Common myeloid progenitor, CD34-positive (primary cell): Measurements from ENCODE around the gene OR2T4.

ENCODE experiments used
- CTCF ChIA-PET: fragments of 350-600 bp; sonication (Branson Sonifier 250); formaldehyde crosslinking; loops from one replicate; lab custom pipeline; 2021; ENCODE audit warnings: antibody characterized with exemption; lab: Charles Lee
- POLR2A ChIA-PET: fragments of 350-600 bp; sonication (Branson Sonifier 250); formaldehyde crosslinking; loops from one replicate; lab custom pipeline; 2021; ENCODE audit warnings: antibody characterized with exemption; lab: Charles Lee
- DNase-seq, 3 donors: peaks; one replicate each; pipeline versions ENCODE4 v3.0.0 to v3.0.0-alpha.2; 2013
- H3K27ac ChIP-seq, 2 experiments: 1 replicate in 1 of 2; 2 replicates in 1 of 2; pipeline ENCODE4 v1.7.0; 2013; ENCODE audit warnings: inconsistent platforms in 2 of 2, low read length in 2 of 2, mild to moderate bottlenecking in 2 of 2, low read depth in 1 of 2, moderate library complexity in 1 of 2; ENCODE audit not compliant: severe bottlenecking in 2 of 2, insufficient read depth in 1 of 2, poor library complexity in 1 of 2
- H3K27me3 ChIP-seq, 5 experiments: replicated peaks in 2 of 5; 1 replicate in 3 of 5; 2 replicates in 2 of 5; pipeline versions ENCODE4 v1.6.1 to v1.7.0; 2013; ENCODE audit warnings: low read length in 4 of 5, mild to moderate bottlenecking in 2 of 5, moderate library complexity in 2 of 5, inconsistent platforms in 1 of 5; ENCODE audit not compliant: insufficient read depth in 5 of 5, control insufficient read depth in 4 of 5
- H3K36me3 ChIP-seq, 4 experiments: 1 replicate in 2 of 4; 2 replicates in 2 of 4; pipeline versions ENCODE4 v1.6.1 to v1.7.0; 2013; ENCODE audit warnings: low read length in 3 of 4, control low read depth in 1 of 4, mild to moderate bottlenecking in 1 of 4; ENCODE audit not compliant: control insufficient read depth in 4 of 4, insufficient read depth in 4 of 4
- H3K4me1 ChIP-seq, 4 experiments: 1 replicate in 3 of 4; 2 replicates in 1 of 4; pipeline versions ENCODE4 v1.6.1 to v1.7.1; 2013; ENCODE audit warnings: low read length in 3 of 4, mild to moderate bottlenecking in 3 of 4, control low read depth in 1 of 4, inconsistent platforms in 1 of 4, moderate library complexity in 1 of 4; ENCODE audit not compliant: control insufficient read depth in 4 of 4, insufficient read depth in 4 of 4; ENCODE audit errors: control extremely low read depth in 1 of 4
- H3K4me3 ChIP-seq, 7 experiments: 1 replicate in 4 of 7; 2 replicates in 3 of 7; pipeline versions ENCODE4 v1.5.1 to v1.7.0; 2013; ENCODE audit warnings: mild to moderate bottlenecking in 7 of 7, low read length in 6 of 7, moderate library complexity in 6 of 7, inconsistent platforms in 2 of 7, low read depth in 2 of 7, control low read depth in 1 of 7; ENCODE audit not compliant: insufficient read depth in 4 of 7, control insufficient read depth in 1 of 7; ENCODE audit errors: extremely low read depth in 1 of 7
- H3K9me3 ChIP-seq, 5 experiments: 1 replicate in 4 of 5; 2 replicates in 1 of 5; pipeline versions ENCODE4 v1.6.1 to v1.7.1; 2013; ENCODE audit warnings: low read length in 4 of 5, mild to moderate bottlenecking in 2 of 5, inconsistent platforms in 1 of 5, low read depth in 1 of 5, moderate library complexity in 1 of 5; ENCODE audit not compliant: control insufficient read depth in 4 of 5, insufficient read depth in 2 of 5; ENCODE audit errors: control extremely low read depth in 1 of 5
- WGBS: methylation state at CpG from one replicate; pipeline ENCODE4 v1.1.5; 2013; ENCODE audit not compliant: insufficient coverage; 5-methylcytosine and 5-hydroxymethylcytosine counted together

OR2T4 gene

GRCh38 chr1:248402748-248403147 lies 41.3 kb downstream of the OR2T4 start, which contains the start of gene OR2T1:
TSS of gene OR2T1 (plus strand) at chr1:248403048. CDS start at chr1:248406148, 3,100 bp downstream.
- WGBS, result no CpG with 5 or more reads among the region's 3 CpGs
- no peak for DNase-seq
- Histone ChIP-seq H3K4me3 (no peak within 1 kb of the TSS), H3K9me3 (peaks cover 0 to 1% (median 0%) of the 10 kb centered on the region in 5 experiments), H3K36me3 (no peaks in the 10 kb centered on the region), H3K4me1 (no peaks in the 10 kb centered on the region), H3K27me3 (no peaks in the 10 kb centered on the region), H3K27ac (no peak within 1 kb of the TSS)
- CTCF ChIA-PET, result no interaction called here
- POLR2A ChIA-PET, result no interaction called here

DNA sequence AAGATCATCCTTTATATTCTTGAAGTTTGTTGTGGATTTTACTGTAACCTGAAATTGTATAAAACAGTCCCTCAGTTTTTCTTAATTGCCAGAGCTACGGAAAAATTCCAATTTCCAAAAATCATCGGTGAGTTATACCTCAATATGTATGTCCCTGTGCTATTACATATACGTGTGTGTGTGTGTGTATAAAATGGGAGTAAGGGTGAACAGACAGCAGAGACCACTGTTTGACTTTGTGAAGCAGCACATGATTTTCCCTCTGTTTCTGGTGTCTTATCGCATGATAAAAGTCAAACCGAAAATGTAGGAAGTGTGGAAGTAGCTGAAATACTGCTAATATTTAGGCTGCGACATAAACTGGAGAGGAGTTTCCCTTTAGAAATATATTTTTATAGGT lies 42.6 kb downstream of the OR2T4 start:
- Histone ChIP-seq H3K27me3 (no peaks in the 10 kb centered on the region), H3K4me1 (no peaks in the 10 kb centered on the region), H3K9me3 (peaks cover 0 to 3% (median 0%) of the 10 kb centered on the region in 5 experiments), H3K27ac (no peak overlapping the region), H3K4me3 (no peak overlapping the region), H3K36me3 (no peaks in the 10 kb centered on the region)
- ChIA-PET CTCF (no interaction called here), POLR2A (no interaction called here)
- 76% methylated on average over 3 of the region's 6 CpGs for whole genome bisulfite sequencing
- DNase-seq, result peak; percentile 48 to 75 (median 51)

DNA sequence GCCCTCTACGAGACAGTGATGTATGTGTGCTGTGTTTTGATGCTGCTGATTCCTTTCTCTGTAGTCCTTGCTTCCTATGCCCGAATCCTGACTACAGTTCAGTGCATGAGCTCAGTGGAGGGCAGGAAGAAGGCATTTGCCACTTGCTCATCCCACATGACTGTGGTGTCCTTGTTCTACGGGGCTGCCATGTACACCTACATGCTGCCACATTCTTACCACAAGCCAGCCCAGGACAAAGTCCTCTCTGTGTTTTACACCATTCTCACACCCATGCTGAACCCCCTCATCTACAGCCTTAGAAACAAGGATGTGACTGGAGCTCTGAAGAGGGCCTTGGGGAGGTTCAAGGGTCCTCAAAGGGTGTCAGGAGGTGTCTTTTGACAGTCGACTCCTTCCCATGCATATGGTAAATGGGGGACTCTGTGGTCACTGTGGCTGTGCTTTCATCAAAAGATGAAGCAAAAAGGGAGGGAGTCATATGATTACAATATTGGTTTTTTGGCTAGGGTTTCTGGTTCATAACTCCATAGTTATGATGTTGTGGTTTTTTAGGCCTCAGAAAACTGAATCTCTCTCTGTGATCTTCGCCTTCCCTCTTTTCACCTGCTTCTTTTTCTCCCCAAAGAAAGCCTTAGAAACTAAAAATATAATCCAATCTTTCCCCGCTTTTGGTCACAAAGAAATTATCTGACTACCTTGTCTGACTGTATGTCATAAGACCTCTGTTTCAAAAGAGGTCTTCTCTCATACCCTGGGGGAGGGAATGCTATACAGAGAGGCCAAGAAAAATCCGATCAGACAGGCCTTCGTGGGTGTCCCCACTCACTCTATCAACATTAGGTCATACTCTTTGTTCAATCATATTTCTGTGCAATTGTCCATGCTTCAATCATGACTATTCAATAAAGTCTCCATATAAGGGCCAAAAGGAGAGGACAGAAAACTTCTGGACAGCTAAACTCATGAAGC lies 45.5 kb downstream of the OR2T4 start:
- Histone ChIP-seq H3K4me1 (no peaks in the 10 kb centered on the region), H3K36me3 (no peaks in the 10 kb centered on the region), H3K27ac (no peak overlapping the region), H3K9me3 (peaks cover 0 to 9% (median 3%) of the 10 kb centered on the region in 5 experiments), H3K4me3 (no peak overlapping the region), H3K27me3 (no peaks in the 10 kb centered on the region)
- ChIA-PET CTCF (no interaction called here), POLR2A (no interaction called here)
- DNase-seq, result no peak
- WGBS, result 90% methylated on average over 7 of the region's 8 CpGs
